MM.1S (cell line): Measurements from ENCODE around the gene FBLN7.

Source experiments
- DNase-seq: peaks from one replicate; pipeline ENCODE4 v3.0.0-alpha.2; 2015
- H2AFZ ChIP-seq: fragments of 300-600 bp; sonication (generic); 2 replicates; pipeline ENCODE4 v1.6.0; 2016; ENCODE audit warnings: antibody characterized with exemption, low read length
- H3F3A ChIP-seq: fragments of 300-600 bp; sonication (generic); 2 replicates; pipeline ENCODE4 v1.6.1; 2016; ENCODE audit warnings: mild to moderate bottlenecking, antibody characterized with exemption, low read length, moderate library complexity, mixed read lengths; ENCODE audit not compliant: insufficient read depth
- H3K27ac ChIP-seq: fragments of 300-600 bp; sonication (generic); 2 replicates; pipeline ENCODE4 v1.5.1; 2016; ENCODE audit warnings: mild to moderate bottlenecking, low read length
- H3K27me3 ChIP-seq: fragments of 300-600 bp; sonication (generic); replicated peaks from 2 replicates; pipeline ENCODE4 v1.6.0; 2016; ENCODE audit warnings: low read length; ENCODE audit not compliant: insufficient read depth
- H3K36me3 ChIP-seq: fragments of 300-600 bp; sonication (generic); replicated peaks from 2 replicates; pipeline ENCODE4 v1.6.1; 2016; ENCODE audit warnings: mild to moderate bottlenecking, low read length, mixed read lengths; ENCODE audit not compliant: insufficient read depth
- H3K4me1 ChIP-seq: fragments of 300-600 bp; sonication (generic); 2 replicates; pipeline ENCODE4 v1.6.1; 2016; ENCODE audit warnings: low read length, mixed read lengths
- H3K4me2 ChIP-seq: fragments of 300-600 bp; sonication (generic); 2 replicates; pipeline ENCODE4 v1.6.0; 2016; ENCODE audit warnings: low read depth, low read length
- H3K4me3 ChIP-seq: fragments of 300-600 bp; sonication (generic); 2 replicates; pipeline ENCODE4 v1.5.1; 2016; ENCODE audit warnings: low read length, mixed read lengths
- H3K79me2 ChIP-seq: fragments of 300-600 bp; sonication (generic); 2 replicates; pipeline ENCODE4 v1.6.1; 2016; ENCODE audit warnings: mixed run types, low read length, mixed read lengths
- H3K9ac ChIP-seq: fragments of 300-600 bp; sonication (generic); 2 replicates; pipeline ENCODE4 v1.6.1; 2016; ENCODE audit warnings: low read length, mixed read lengths
- H3K9me2 ChIP-seq: fragments of 300-600 bp; sonication (generic); replicated peaks from 2 replicates; pipeline ENCODE4 v1.6.1; 2016; ENCODE audit warnings: mild to moderate bottlenecking, low read length, mixed read lengths; ENCODE audit not compliant: insufficient read depth
- H3K9me3 ChIP-seq: fragments of 300-600 bp; sonication (generic); replicated peaks from 2 replicates; pipeline ENCODE4 v1.6.1; 2016; ENCODE audit warnings: mild to moderate bottlenecking, low read length, mixed read lengths; ENCODE audit not compliant: insufficient read depth
- H4K20me1 ChIP-seq: fragments of 300-600 bp; sonication (generic); 2 replicates; pipeline ENCODE4 v1.6.1; 2016; ENCODE audit warnings: mild to moderate bottlenecking, low read length, moderate library complexity, mixed read lengths; ENCODE audit not compliant: insufficient read depth
- EZH2 ChIP-seq: fragments of 300-600 bp; sonication (generic); optimal IDR thresholded peaks from 2 replicates; pipeline ENCODE3; 2017; ENCODE audit warnings: low read depth, mild to moderate bottlenecking, antibody characterized with exemption, low read length, mixed read lengths
- EZH2phosphoT487 ChIP-seq: fragments of 300-600 bp; sonication (generic); IDR thresholded peaks from 2 replicates; pipeline ENCODE4 v1.6.1; 2018; ENCODE audit warnings: antibody characterized with exemption, low read length
- TF ChIP-seq, protein P1 (sequence below): fragments of 300-600 bp; sonication (generic); IDR thresholded peaks from 2 replicates; pipeline ENCODE4 v1.5.1; 2016; ENCODE audit warnings: antibody characterized with exemption, low read length, mixed read lengths

FBLN7 gene

GRCh38 chr2:112156152-112156986 lies 18.2 kb downstream of the FBLN7 start:
- no peaks in the 10 kb centered on the region for H3K4me1 ChIP-seq
- DNase-seq, result no peak
- H3K27me3 ChIP-seq, result no peaks in the 10 kb centered on the region
- H2AFZ ChIP-seq, result no peak overlapping the region
- H3K9me3 ChIP-seq, result no peaks in the 10 kb centered on the region
- H3K4me2 ChIP-seq, result no peak overlapping the region
- H3K9ac ChIP-seq, result no peak overlapping the region
- H3K79me2 ChIP-seq, result no peaks in the 10 kb centered on the region
- no peak overlapping the region for H3K4me3 ChIP-seq
- no peak overlapping the region for H3K27ac ChIP-seq
- H4K20me1 ChIP-seq, result no peaks in the 10 kb centered on the region
- H3K36me3 ChIP-seq, result no peaks in the 10 kb centered on the region
- H3K9me2 ChIP-seq, result no peaks in the 10 kb centered on the region
- no peaks in the 10 kb centered on the region for H3F3A ChIP-seq
- TF ChIP-seq, protein P1, sequence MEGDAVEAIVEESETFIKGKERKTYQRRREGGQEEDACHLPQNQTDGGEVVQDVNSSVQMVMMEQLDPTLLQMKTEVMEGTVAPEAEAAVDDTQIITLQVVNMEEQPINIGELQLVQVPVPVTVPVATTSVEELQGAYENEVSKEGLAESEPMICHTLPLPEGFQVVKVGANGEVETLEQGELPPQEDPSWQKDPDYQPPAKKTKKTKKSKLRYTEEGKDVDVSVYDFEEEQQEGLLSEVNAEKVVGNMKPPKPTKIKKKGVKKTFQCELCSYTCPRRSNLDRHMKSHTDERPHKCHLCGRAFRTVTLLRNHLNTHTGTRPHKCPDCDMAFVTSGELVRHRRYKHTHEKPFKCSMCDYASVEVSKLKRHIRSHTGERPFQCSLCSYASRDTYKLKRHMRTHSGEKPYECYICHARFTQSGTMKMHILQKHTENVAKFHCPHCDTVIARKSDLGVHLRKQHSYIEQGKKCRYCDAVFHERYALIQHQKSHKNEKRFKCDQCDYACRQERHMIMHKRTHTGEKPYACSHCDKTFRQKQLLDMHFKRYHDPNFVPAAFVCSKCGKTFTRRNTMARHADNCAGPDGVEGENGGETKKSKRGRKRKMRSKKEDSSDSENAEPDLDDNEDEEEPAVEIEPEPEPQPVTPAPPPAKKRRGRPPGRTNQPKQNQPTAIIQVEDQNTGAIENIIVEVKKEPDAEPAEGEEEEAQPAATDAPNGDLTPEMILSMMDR, result no peak
- no peak for TF ChIP-seq EZH2
- no peak for TF ChIP-seq EZH2phosphoT487

DNA sequence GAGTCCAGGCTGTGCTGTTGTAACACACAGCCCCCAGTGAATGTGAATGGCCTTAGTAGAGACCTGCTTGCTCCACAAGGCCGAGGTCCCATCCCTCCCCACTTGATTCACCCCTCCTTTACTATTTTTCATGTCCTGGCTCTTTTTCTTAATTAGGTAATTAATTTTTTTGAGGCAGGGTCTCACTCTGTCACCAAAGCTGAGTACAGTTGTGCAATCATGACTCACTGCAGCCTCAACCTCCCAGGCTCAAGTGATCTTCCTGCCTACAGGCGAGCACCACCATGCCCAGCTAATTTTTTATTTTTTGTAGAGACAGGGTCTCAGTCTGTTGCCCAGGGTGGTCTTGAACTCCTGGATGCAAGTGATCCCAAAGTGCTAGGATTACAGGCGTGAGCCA lies 19.3 kb downstream of the FBLN7 start:
- no peak overlapping the region for H2AFZ ChIP-seq
- H3F3A ChIP-seq, result no peaks in the 10 kb centered on the region
- H3K9ac ChIP-seq, result no peak overlapping the region
- no peaks in the 10 kb centered on the region for H3K27me3 ChIP-seq
- no peak overlapping the region for H3K4me3 ChIP-seq
- H3K9me2 ChIP-seq, result no peaks in the 10 kb centered on the region
- H3K4me1 ChIP-seq, result no peaks in the 10 kb centered on the region
- no peaks in the 10 kb centered on the region for H4K20me1 ChIP-seq
- H3K27ac ChIP-seq, result no peak overlapping the region
- H3K9me3 ChIP-seq, result no peaks in the 10 kb centered on the region
- H3K36me3 ChIP-seq, result no peaks in the 10 kb centered on the region
- no peaks in the 10 kb centered on the region for H3K79me2 ChIP-seq
- no peak for DNase-seq
- TF ChIP-seq EZH2phosphoT487 (no peak), EZH2 (no peak)
- TF ChIP-seq, protein P1, result no peak
- H3K4me2 ChIP-seq, result no peak overlapping the region

DNA sequence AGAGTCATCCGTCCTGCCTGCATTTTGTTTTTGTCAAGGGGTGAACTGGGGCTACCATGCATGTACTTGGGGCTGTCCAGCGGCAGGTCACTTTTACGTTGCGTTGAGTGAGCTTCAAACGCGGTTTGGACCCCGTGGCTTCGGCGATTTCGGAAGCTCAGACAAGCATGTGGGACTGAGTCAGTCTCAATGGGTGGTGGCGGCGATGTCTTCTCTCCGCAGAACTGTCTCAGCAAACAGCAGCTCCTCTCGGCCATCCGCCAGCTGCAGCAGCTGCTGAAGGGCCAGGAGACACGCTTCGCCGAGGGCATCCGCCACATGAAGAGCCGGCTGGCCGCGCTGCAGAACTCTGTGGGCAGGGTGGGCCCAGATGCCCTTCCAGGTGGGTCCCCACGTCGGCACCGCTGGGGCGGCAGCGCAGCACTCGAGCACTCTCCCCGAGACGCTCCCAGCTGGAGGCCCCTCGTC lies 21.3 kb downstream of the FBLN7 start:
- no peak overlapping the region for H3K4me2 ChIP-seq
- H3K4me3 ChIP-seq, result no peak overlapping the region
- no peaks in the 10 kb centered on the region for H3K79me2 ChIP-seq
- no peak for DNase-seq
- no peaks in the 10 kb centered on the region for H3K36me3 ChIP-seq
- H3K4me1 ChIP-seq, result no peaks in the 10 kb centered on the region
- H4K20me1 ChIP-seq, result no peaks in the 10 kb centered on the region
- TF ChIP-seq EZH2 (no peak), EZH2phosphoT487 (no peak)
- TF ChIP-seq, protein P1, result no peak
- no peak overlapping the region for H3K9ac ChIP-seq
- no peaks in the 10 kb centered on the region for H3K27me3 ChIP-seq
- H3K9me3 ChIP-seq, result no peaks in the 10 kb centered on the region
- H3F3A ChIP-seq, result no peaks in the 10 kb centered on the region
- H3K9me2 ChIP-seq, result no peaks in the 10 kb centered on the region
- H3K27ac ChIP-seq, result no peak overlapping the region
- H2AFZ ChIP-seq, result no peak overlapping the region
